SH-SY5Y (cell line): ENCODE data around the gene CSNK2A3.

Experiments used
- GATA2 ChIP-seq: IDR thresholded peaks from 2 replicates; pipeline ENCODE4 v1.6.1; 2011; ENCODE audit warnings: mild to moderate bottlenecking, low read depth, low read length
- GATA3 ChIP-seq: IDR thresholded peaks from 2 replicates; pipeline ENCODE4 v1.6.1; 2011; ENCODE audit warnings: low read depth, mild to moderate bottlenecking, low read length, moderate library complexity

- TF ChIP-seq GATA2 (no peak), GATA3 (no peak)
Measured at GRCh38 chr11:11387207-11387606, 34.2 kb upstream of the CSNK2A3 start.
